Stomach (tissue), 9 donors: ENCODE results near the gene DHFR. TPM values are rescaled to one million over a fixed set of nuclear protein-coding genes. Genes with fewer than 3 reads are reported as not detected.
"Not testable (repeated sequence)": the region's sequence is repeated elsewhere in the genome, so short reads cannot be mapped to it uniquely, and the experiment has no call there.

Experiments used
- DNase-seq, 2 donors: peaks; one replicate each; pipeline versions ENCODE4 v3.0.0 to v3.0.0-alpha.2; 2013 to 2019
- H3K27ac ChIP-seq, 5 donors: fragments of 200-600 bp in 4 of 5; sonication (generic) in 4 of 5; one replicate each; pipeline ENCODE4 v1.5.1; 2013 to 2019; ENCODE audit warnings: mild to moderate bottlenecking in 1 of 5, moderate library complexity in 1 of 5
- H3K27me3 ChIP-seq, 3 donors: fragments of 200-600 bp; sonication (generic); one replicate each; pipeline ENCODE4 v1.5.1; 2017 to 2019; ENCODE audit warnings: mixed run types in 1 of 3
- H3K36me3 ChIP-seq, 4 donors: fragments of 200-600 bp; sonication (generic); 1 replicate in 3 of 4; 2 replicates in 1 of 4; pipeline ENCODE4 v1.5.1; 2016 to 2019
- H3K4me1 ChIP-seq, 4 donors: fragments of 200-600 bp; sonication (generic); one replicate each; pipeline ENCODE4 v1.5.1; 2016 to 2019
- H3K4me3 ChIP-seq, 4 donors: fragments of 200-600 bp; sonication (generic) in 3 of 4; one replicate each; pipeline ENCODE4 v1.5.1; 2016 to 2019; ENCODE audit warnings: mild to moderate bottlenecking in 1 of 4
- H3K9me3 ChIP-seq, 4 donors: fragments of 200-600 bp; sonication (generic); one replicate each; pipeline ENCODE4 v1.5.1; 2016 to 2019
- CTCF ChIP-seq, 7 experiments: fragments of 450-650 bp in 4 of 7; fragments of 200-600 bp in 3 of 7; sonication (generic) in 3 of 7; IDR thresholded peaks; one replicate each; pipeline ENCODE4 v1.5.1; 2016 to 2019; ENCODE audit warnings: antibody characterized with exemption in 7 of 7, control low read depth in 2 of 7, mild to moderate bottlenecking in 1 of 7
- EP300 ChIP-seq: sonication (generic); formaldehyde crosslinking; IDR thresholded peaks from one replicate; pipeline ENCODE4 v1.6.1; 2017; ENCODE audit warnings: antibody characterized with exemption
- POLR2A ChIP-seq, 4 donors: fragments of 450-650 bp; IDR thresholded peaks; one replicate each; pipeline ENCODE4 v1.6.1; 2016; ENCODE audit warnings: antibody characterized with exemption in 4 of 4, control low read depth in 2 of 4, mild to moderate bottlenecking in 1 of 4, moderate library complexity in 1 of 4
- POLR2AphosphoS5 ChIP-seq, 3 donors: sonication (generic); formaldehyde crosslinking; IDR thresholded peaks; one replicate each; pipeline ENCODE4 v1.6.1; 2016; ENCODE audit warnings: antibody characterized with exemption in 3 of 3
- WGBS, 5 donors: extraction: QIAGEN DNeasy Blood & Tissue Kit in 3 of 5; methylation state at CpG; one replicate each; pipeline versions ENCODE4 v1.1.5 to v1.1.7; 2013 to 2018; 5-methylcytosine and 5-hydroxymethylcytosine counted together
- intact Hi-C: fragments of 100-400 bp; cut with DNase I; formaldehyde crosslinking; loops from one replicate; pipeline ENCODE4 v1.15.1; 2023; ENCODE audit warnings: low total_unique reads
- polyA plus RNA-seq, 3 donors: library from polyadenylated mRNA; stranded (reverse); fragments of 200-250 nt; gene quantifications; one replicate each; pipeline ENCODE4 v1.2.3, GENCODE V29; 2013
- total RNA-seq, 5 donors: library from RNA; depleted of rRNA; stranded (reverse); fragments of >200 nt; gene quantifications; one replicate each; pipeline versions ENCODE4 v1.1.0 to v1.2.3, GENCODE V29; 2014 to 2016
- donor health status: healthy with polysubstance abuse.
- donor health status: Bipolar disorder and iron deficiency.
- donor health status: healthy.

DHFR gene
- total and polyA plus RNA-seq, 8 donors = 2.8 to 16.7 (median 6.8) TPM

GRCh38 chr5:80588858-80589540 is 65.8 kb downstream of the DHFR start:
- no peaks in the 10 kb centered on the region for H3K9me3 ChIP-seq
- TF ChIP-seq POLR2AphosphoS5 (IDR thresholded peaks at IDR 0.05) (no peak), POLR2A (IDR thresholded peaks at IDR 0.05) (no peak), CTCF (IDR thresholded peaks at IDR 0.05) (no peak), EP300 (no peak)
- no peak overlapping the region for H3K4me3 ChIP-seq
- H3K4me1 ChIP-seq = no peaks in the 10 kb centered on the region
- H3K27me3 ChIP-seq = no peaks in the 10 kb centered on the region
- DNase-seq = no peak
- H3K36me3 ChIP-seq = no peaks in the 10 kb centered on the region
- intact Hi-C loops = no loop called here
- H3K27ac ChIP-seq = no peak overlapping the region
- 80 to 87% (median 86%) methylated on average over 8 of the region's 8 CpGs for WGBS, 5 donors

GRCh38 chr5:80584770-80585169 is 70.0 kb downstream of the DHFR start:
- no peak for TF ChIP-seq CTCF (IDR thresholded peaks at IDR 0.05)
- no peak for TF ChIP-seq EP300
- no peak for TF ChIP-seq POLR2AphosphoS5 (IDR thresholded peaks at IDR 0.05)
- TF ChIP-seq POLR2A (IDR thresholded peaks at IDR 0.05) = no peak
- 85 to 93% (median 88%) methylated on average over 6 of the region's 6 CpGs for WGBS, 5 donors
- intact Hi-C loops = no loop called here
- Histone ChIP-seq H3K9me3 (no peaks in the 10 kb centered on the region), H3K27ac (no peak overlapping the region), H3K27me3 (no peaks in the 10 kb centered on the region), H3K4me1 (no peaks in the 10 kb centered on the region), H3K4me3 (no peak overlapping the region), H3K36me3 (no peaks in the 10 kb centered on the region)
- no peak for DNase-seq

GRCh38 chr5:80580291-80580690 is 74.5 kb downstream of the DHFR start:
- intact Hi-C loops, H3K4me1 ChIP-seq, H3K4me3 ChIP-seq, H3K27ac ChIP-seq, DNase-seq, H3K9me3 ChIP-seq, H3K36me3 ChIP-seq, H3K27me3 ChIP-seq: not testable (repeated sequence)
- WGBS, 5 donors = 80 to 97% (median 92%) methylated on average over 2 to 3 of the region's 3 CpGs

GRCh38 chr5:80579050-80579449 is 75.7 kb downstream of the DHFR start:
- Histone ChIP-seq H3K27ac (no peak overlapping the region), H3K4me1 (no peaks in the 10 kb centered on the region), H3K4me3 (no peak overlapping the region), H3K9me3 (no peaks in the 10 kb centered on the region), H3K36me3 (no peaks in the 10 kb centered on the region), H3K27me3 (peaks cover 0 to 13% (median 0%) of the 10 kb centered on the region in 3 donors)
- intact Hi-C loops = no loop called here
- TF ChIP-seq CTCF (IDR thresholded peaks at IDR 0.05) (no peak), POLR2A (IDR thresholded peaks at IDR 0.05) (no peak)
- no peak for DNase-seq
- WGBS, 5 donors = 88 to 100% (median 94%) methylated on average over 2 of the region's 2 CpGs

GRCh38 chr5:80577707-80578106 is 77.1 kb downstream of the DHFR start:
- no peak overlapping the region for H3K27ac ChIP-seq
- 24 to 34% (median 31%) methylated on average over 5 of the region's 5 CpGs for WGBS, 5 donors
- H3K4me3 ChIP-seq = no peak overlapping the region
- H3K27me3 ChIP-seq = peaks cover 0 to 27% (median 0%) of the 10 kb centered on the region in 3 donors
- H3K4me1 ChIP-seq = no peaks in the 10 kb centered on the region
- H3K36me3 ChIP-seq = no peaks in the 10 kb centered on the region
- H3K9me3 ChIP-seq = no peaks in the 10 kb centered on the region
- intact Hi-C loops = no loop called here
- no peak for TF ChIP-seq POLR2A (IDR thresholded peaks at IDR 0.05)
- no peak for TF ChIP-seq CTCF (IDR thresholded peaks at IDR 0.05)
- no peak for TF ChIP-seq EP300
- TF ChIP-seq POLR2AphosphoS5 (IDR thresholded peaks at IDR 0.05) = no peak
- DNase-seq = no peak
